Measurements from ENCODE around the gene ACP2. TPM values are rescaled to one million over a fixed set of nuclear protein-coding genes. Genes with fewer than 3 reads are reported as not detected.

The ACP2 gene
- total RNA-seq, 1 donor from 2014 or later, result 22.5 TPM

DNA sequence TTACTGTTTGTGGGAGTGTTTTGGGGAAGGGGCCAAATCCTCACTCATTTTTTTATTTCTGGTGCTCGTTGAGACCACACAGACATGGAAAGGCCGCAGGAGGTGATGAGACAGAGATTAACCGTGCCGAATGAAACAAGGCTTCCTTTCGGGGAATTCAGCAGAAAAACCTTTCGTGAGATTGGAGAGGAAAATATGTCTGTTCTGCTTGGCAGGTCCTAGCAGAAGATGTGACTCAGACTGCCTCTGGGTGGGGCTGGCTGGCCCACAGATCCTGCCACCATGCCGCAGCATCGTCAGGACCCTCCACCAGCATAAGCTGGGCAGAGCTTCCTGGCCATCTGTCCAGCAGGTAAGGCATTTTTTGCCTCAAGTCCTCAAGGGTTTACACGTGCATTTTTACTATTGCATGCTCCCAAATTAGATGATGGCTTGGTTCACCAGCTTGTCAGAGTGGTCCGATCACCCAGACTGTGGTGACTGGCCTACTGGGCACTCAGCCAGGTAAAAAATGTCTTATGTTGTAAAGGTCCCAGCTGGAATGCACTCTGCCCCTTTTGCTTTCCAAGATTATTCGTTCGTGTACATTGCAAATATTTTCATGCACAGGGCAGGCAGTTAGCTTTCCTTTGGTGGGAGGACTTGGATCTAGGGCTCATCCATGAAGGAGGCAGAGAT is 32.4 kb downstream of the ACP2 start:
- POLR2A ChIA-PET, result interaction anchor here (0.6 to 3.4 kb wide), 13 partner anchors 11 to 362 kb away, joined by 3 to 77 read pairs (median 14); partner anchors contain the start of genes ACP2, ARFGAP2, CELF1 and KBTBD4
- peak; percentile 38 for ATAC-seq (ENCODE audit: low read depth)

DNA sequence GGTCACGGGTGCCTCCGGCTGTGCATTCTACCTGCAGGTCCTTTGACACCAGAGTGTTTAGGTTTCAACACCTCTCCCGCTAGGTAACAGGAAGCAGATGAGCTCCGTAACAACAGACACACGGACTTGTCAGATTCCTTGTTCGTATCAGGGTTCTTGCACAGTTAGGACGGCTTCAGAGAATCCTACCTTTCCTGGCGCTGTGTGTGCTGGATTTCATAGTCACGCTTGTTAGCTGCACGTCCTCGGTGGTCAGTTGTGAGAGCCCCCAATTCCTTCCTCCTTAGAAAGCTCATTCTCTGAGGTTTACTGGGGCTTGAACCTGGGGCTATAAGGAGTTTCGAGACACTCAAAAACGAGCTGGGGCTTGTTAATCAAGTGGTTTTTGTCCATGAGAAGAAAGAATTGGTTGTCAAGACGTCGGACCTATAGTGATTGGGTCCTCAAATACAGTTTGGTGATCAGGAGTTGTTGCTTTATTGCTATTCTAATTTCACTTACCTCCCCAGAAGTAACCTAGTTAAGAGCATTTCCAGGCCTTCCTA is 33.2 kb downstream of the ACP2 start:
- H3K9me3 Mint-ChIP-seq, result no peaks in the 10 kb centered on the region
- peak overlapping the region; percentile 100 for H3K27ac Mint-ChIP-seq
- peaks cover 35% of the 10 kb centered on the region for H3K36me3 Mint-ChIP-seq (ENCODE audit: low read depth)
- CTCF ChIA-PET, result interaction anchor here (0.9 to 2.0 kb wide), 5 partner anchors 28 to 44 kb away, joined by 3 to 5 read pairs (median 3); partner anchors contain the start of genes ARFGAP2 and PACSIN3
- H3K27me3 Mint-ChIP-seq, result no peaks in the 10 kb centered on the region
- DNase-seq (no peak), ATAC-seq (ENCODE audit: low read depth) (no peak)
- POLR2A ChIA-PET, result interaction anchor here (0.6 to 3.4 kb wide), 33 partner anchors 9 to 892 kb away, joined by 3 to 77 read pairs (median 6); partner anchors contain the start of genes ACP2, AGBL2, ARFGAP2 and ARHGAP1
- peak overlapping the region; percentile 99 for H3K4me3 Mint-ChIP-seq
- intact Hi-C loops (cut with micrococcal nuclease), result loop anchor here (1.0 to 2.0 kb wide), 3 partner anchors 33 to 427 kb away; partner anchors contain the start of genes ACP2, CELF1 and MTCH2
- TF ChIP-seq, protein P1, sequence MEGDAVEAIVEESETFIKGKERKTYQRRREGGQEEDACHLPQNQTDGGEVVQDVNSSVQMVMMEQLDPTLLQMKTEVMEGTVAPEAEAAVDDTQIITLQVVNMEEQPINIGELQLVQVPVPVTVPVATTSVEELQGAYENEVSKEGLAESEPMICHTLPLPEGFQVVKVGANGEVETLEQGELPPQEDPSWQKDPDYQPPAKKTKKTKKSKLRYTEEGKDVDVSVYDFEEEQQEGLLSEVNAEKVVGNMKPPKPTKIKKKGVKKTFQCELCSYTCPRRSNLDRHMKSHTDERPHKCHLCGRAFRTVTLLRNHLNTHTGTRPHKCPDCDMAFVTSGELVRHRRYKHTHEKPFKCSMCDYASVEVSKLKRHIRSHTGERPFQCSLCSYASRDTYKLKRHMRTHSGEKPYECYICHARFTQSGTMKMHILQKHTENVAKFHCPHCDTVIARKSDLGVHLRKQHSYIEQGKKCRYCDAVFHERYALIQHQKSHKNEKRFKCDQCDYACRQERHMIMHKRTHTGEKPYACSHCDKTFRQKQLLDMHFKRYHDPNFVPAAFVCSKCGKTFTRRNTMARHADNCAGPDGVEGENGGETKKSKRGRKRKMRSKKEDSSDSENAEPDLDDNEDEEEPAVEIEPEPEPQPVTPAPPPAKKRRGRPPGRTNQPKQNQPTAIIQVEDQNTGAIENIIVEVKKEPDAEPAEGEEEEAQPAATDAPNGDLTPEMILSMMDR (IDR thresholded peaks at IDR 0.05), result no peak
- peaks cover 35% of the 10 kb centered on the region for H3K4me1 Mint-ChIP-seq

More for the DNA sequence above, 32.4 kb downstream of the ACP2 start:
- Mint-ChIP-seq H3K27me3 (no peaks in the 10 kb centered on the region), H3K4me1 (peaks cover 35% of the 10 kb centered on the region), H3K36me3 (ENCODE audit: low read depth) (peaks cover 40% of the 10 kb centered on the region), H3K27ac (peak overlapping the region; percentile 100), H3K9me3 (no peaks in the 10 kb centered on the region), H3K4me3 (peak overlapping the region; percentile 99)
- CTCF ChIA-PET, result interaction anchor here (0.7 to 2.0 kb wide), 2 partner anchors 29 to 32 kb away, joined by 3 to 5 read pairs; partner anchors contain the start of genes ACP2 and PACSIN3
- intact Hi-C loops (cut with micrococcal nuclease), result loop anchor here (1.0 kb wide), 1 partner anchor 39 kb away; no protein-coding TSS in a partner anchor
- peak; percentile 42 for DNase-seq
- TF ChIP-seq, protein P1 (IDR thresholded peaks at IDR 0.05), result no peak

DNA sequence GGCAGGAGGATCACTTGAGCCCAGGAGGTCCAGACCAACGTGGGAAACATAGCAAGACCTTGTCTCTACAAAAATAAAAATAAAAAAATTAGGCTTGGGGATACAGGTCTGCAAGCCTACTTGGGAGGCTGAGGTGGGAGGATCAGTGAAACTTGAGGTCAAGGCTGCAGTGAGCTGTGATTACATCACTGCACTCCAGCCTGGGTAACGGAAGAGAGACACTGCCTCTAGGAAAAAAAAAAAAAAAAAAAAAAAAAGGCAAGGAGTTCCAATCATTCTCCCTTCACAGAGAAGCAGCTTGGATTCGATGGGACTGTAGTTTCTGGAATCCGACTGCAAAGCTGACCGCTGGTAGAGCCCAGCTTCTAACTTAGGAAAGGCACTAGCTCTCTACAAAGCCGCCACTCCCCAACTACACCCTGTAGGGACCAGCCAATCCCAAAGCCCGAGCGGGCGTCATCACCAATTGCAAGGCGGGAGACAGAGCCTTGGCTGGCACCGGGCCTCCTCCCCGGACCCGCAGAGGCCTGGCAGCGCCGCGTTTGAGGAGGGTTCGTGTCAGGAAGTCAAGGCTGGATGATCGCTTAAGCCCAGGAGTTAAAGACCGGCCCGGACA is 34.6 kb downstream of the ACP2 start:
- Mint-ChIP-seq H3K27me3 (no peaks in the 10 kb centered on the region), H3K27ac (peak overlapping the region; percentile 100), H3K9me3 (no peaks in the 10 kb centered on the region), H3K4me3 (peak overlapping the region; percentile 99), H3K4me1 (peaks cover 35% of the 10 kb centered on the region), H3K36me3 (ENCODE audit: low read depth) (peaks cover 26% of the 10 kb centered on the region)
- ChIA-PET CTCF (interaction anchor here (1.0 to 2.0 kb wide), 7 partner anchors 27 to 46 kb away, joined by 3 to 5 read pairs (median 5); partner anchors contain the start of genes ACP2, ARFGAP2 and PACSIN3), POLR2A (interaction anchor here (0.6 to 3.4 kb wide), 37 partner anchors 11 to 971 kb away, joined by 3 to 77 read pairs (median 5); partner anchors contain the start of genes ACP2, AGBL2, ARFGAP2 and ATG13)
- TF ChIP-seq, protein P1 (IDR thresholded peaks at IDR 0.05), result no peak
- intact Hi-C loops (cut with micrococcal nuclease), result loop anchor here (1.0 to 2.0 kb wide), 7 partner anchors 28 to 1284 kb away; partner anchors contain the start of genes ARHGAP1, MTCH2, PACSIN3 and PSMC3
- DNase-seq (peak; percentile 72), ATAC-seq (ENCODE audit: low read depth) (peak; percentile 73)

DNA sequence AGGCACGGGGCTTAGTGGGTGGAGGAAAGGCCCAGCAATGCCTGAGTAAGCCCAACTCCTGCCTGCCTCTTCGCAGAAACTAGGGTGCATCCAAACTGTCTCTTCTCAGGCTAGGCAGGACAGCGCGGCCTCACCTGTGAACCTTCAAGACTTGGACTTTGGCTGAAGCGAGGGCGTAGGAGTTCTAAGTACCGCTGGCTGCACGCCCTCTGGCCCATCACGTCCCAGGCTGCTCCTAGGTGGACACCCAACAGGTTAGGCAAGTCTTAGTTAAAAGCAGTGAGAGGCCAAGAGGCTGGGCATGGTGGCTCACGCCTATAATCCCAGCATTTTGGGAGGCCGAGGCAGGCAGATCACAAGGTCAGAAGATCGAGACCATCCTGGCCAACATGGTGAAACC is 35.7 kb downstream of the ACP2 start:
- Mint-ChIP-seq H3K9me3 (no peaks in the 10 kb centered on the region), H3K4me3 (no peak overlapping the region), H3K4me1 (peaks cover 24% of the 10 kb centered on the region), H3K27ac (no peak overlapping the region), H3K36me3 (ENCODE audit: low read depth) (peaks cover 19% of the 10 kb centered on the region), H3K27me3 (no peaks in the 10 kb centered on the region)
- POLR2A ChIA-PET, result interaction anchor here (0.7 to 3.1 kb wide), 3 partner anchors 26 to 675 kb away, joined by 6 to 32 read pairs (median 27); partner anchors contain the start of genes ARFGAP2 and PACSIN3
- CTCF ChIA-PET, result no interaction called here
- DNase-seq, result no peak
- TF ChIP-seq, protein P1 (IDR thresholded peaks at IDR 0.05), result no peak
- no peak for ATAC-seq (ENCODE audit: low read depth)
- intact Hi-C loops (cut with micrococcal nuclease), result no loop called here
